22Rv1 (cell line): ENCODE data around the gene YTHDF1.

ENCODE experiments used
- CTCF ChIP-seq: fragments of 450-650 bp; IDR thresholded peaks from 2 replicates; pipeline ENCODE4 v1.5.1; 2017; ENCODE audit warnings: mild to moderate bottlenecking
- ZFX ChIP-seq: fragments of 450-650 bp; IDR thresholded peaks from 2 replicates; pipeline ENCODE4 v1.6.1; 2017; ENCODE audit warnings: antibody characterized with exemption, borderline replicate concordance

GRCh38 chr20:63223826-63224207 is 7.9 kb upstream of the YTHDF1 start:
- TF ChIP-seq CTCF (no peak), ZFX (no peak)
